Measurements from ENCODE around the gene CCDC85A. TPM values are rescaled to one million over a fixed set of nuclear protein-coding genes. Genes with fewer than 3 reads are reported as not detected.
A peak's percentile ranks its signal among the peaks of the same experiment; 100 is the strongest.
"Not testable (repeated sequence)": the region's sequence is repeated elsewhere in the genome, so short reads cannot be mapped to it uniquely, and the experiment has no call there.

The CCDC85A gene
- total and polyA plus RNA-seq, 8 donors = 0.20 to 0.62 (median 0.31) TPM

- intact Hi-C loops (cut with DNase I) = no loop called here
- TF ChIP-seq, protein P1, sequence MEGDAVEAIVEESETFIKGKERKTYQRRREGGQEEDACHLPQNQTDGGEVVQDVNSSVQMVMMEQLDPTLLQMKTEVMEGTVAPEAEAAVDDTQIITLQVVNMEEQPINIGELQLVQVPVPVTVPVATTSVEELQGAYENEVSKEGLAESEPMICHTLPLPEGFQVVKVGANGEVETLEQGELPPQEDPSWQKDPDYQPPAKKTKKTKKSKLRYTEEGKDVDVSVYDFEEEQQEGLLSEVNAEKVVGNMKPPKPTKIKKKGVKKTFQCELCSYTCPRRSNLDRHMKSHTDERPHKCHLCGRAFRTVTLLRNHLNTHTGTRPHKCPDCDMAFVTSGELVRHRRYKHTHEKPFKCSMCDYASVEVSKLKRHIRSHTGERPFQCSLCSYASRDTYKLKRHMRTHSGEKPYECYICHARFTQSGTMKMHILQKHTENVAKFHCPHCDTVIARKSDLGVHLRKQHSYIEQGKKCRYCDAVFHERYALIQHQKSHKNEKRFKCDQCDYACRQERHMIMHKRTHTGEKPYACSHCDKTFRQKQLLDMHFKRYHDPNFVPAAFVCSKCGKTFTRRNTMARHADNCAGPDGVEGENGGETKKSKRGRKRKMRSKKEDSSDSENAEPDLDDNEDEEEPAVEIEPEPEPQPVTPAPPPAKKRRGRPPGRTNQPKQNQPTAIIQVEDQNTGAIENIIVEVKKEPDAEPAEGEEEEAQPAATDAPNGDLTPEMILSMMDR (IDR thresholded peaks at IDR 0.05) = no peak
- H3K4me3 ChIP-seq = no peak overlapping the region
- H3K27me3 ChIP-seq = no peaks in the 10 kb centered on the region
- DNase-seq (no peak), ATAC-seq (no peak), FAIRE-seq (no peak)
- no peaks in the 10 kb centered on the region for H3K4me1 ChIP-seq
- WGBS, 2 donors = 64 to 71% methylated on average over 2 of the region's 2 CpGs
- H3K27ac ChIP-seq = no peak overlapping the region
- no peaks in the 10 kb centered on the region for H3K9me3 ChIP-seq
- H3K36me3 ChIP-seq = no peaks in the 10 kb centered on the region
Measured at GRCh38 chr2:56151841-56152240, 31.9 kb upstream of the CCDC85A start.

- DNase-seq (no peak), ATAC-seq (no peak), FAIRE-seq (no peak)
- WGBS, 2 donors = 35 to 39% methylated on average over 2 of the region's 2 CpGs
- intact Hi-C loops (cut with DNase I) = no loop called here
- TF ChIP-seq, protein P1 (IDR thresholded peaks at IDR 0.05) = no peak
- Histone ChIP-seq H3K36me3 (no peaks in the 10 kb centered on the region), H3K9me3 (no peaks in the 10 kb centered on the region), H3K27me3 (no peaks in the 10 kb centered on the region), H3K27ac (no peak overlapping the region), H3K4me1 (no peaks in the 10 kb centered on the region), H3K4me3 (no peak overlapping the region)
Measured at GRCh38 chr2:56155188-56155587, 28.6 kb upstream of the CCDC85A start.

- 61 to 72% methylated on average over 5 of the region's 5 CpGs for WGBS, 2 donors
- ATAC-seq; DNase-seq; H3K27ac ChIP-seq; FAIRE-seq; H3K36me3 ChIP-seq; H3K4me1 ChIP-seq; H3K27me3 ChIP-seq; intact Hi-C loops (cut with DNase I); H3K9me3 ChIP-seq; H3K4me3 ChIP-seq: not testable (repeated sequence)
Measured at GRCh38 chr2:56159875-56160274, 23.9 kb upstream of the CCDC85A start.

DNA sequence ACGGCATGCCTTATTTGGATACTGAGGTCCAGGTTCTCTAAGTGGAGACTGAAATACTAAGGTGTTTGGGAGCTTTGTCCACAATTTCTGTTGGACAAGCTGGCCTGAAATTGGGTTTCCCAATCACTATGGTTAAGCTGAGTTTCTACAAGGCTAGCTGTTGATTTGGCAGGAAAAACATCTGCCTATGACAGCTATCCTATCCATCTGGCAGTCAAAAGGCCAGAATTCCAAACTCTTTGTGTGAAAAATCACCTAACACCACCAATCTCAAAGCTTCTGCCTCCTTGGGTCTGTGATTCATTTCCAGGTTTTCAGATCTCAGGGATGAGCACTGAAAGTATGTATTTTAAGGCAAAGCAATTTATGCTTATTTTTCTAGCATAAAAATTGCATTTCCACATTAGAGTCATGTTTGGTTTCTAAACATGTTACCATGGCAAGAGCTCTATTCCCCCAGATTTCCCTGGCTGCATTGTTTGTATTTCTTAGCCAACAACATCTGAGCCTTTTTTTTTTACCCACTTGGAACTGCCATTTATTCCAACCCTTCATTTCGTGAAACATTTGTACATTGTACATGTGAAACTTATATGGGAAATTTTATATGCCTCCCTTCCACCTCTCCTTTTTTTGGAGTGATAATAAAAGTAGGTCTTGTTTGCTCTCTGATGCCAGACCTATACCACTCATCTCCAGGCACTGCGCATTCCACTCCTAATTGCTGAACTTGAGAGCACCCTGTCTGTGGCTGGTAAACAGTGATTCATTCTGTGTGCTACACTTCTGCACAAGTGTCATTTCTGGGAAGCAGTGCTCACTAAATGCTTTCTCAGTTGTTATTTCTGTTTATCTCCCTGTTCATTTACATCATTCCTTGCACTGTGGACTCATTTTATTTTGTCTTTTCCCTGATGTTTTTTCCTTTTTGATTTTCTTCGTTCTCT lies 15.9 kb upstream of the CCDC85A start:
- TF ChIP-seq, protein P1 (IDR thresholded peaks at IDR 0.05) = no peak
- Histone ChIP-seq H3K36me3 (no peaks in the 10 kb centered on the region), H3K4me1 (no peaks in the 10 kb centered on the region), H3K27ac (no peak overlapping the region), H3K4me3 (no peak overlapping the region), H3K27me3 (no peaks in the 10 kb centered on the region), H3K9me3 (no peaks in the 10 kb centered on the region)
- intact Hi-C loops (cut with DNase I) = no loop called here
- ATAC-seq (peak in 1 of 4 donors; percentile 87), DNase-seq (no peak), FAIRE-seq (no peak)
- WGBS, 2 donors = 63 to 66% methylated on average over 4 of the region's 4 CpGs

GRCh38 chr2:56169521-56169920 lies 14.3 kb upstream of the CCDC85A start:
- Histone ChIP-seq H3K9me3 (no peaks in the 10 kb centered on the region), H3K36me3 (no peaks in the 10 kb centered on the region), H3K4me1 (no peaks in the 10 kb centered on the region), H3K27me3 (no peaks in the 10 kb centered on the region), H3K27ac (no peak overlapping the region), H3K4me3 (no peak overlapping the region)
- intact Hi-C loops (cut with DNase I) = no loop called here
- no peak for DNase-seq
- ATAC-seq = no peak
- TF ChIP-seq, protein P1 (IDR thresholded peaks at IDR 0.05) = no peak
- 72 to 86% methylated on average over 3 of the region's 3 CpGs for WGBS, 2 donors
- no peak for FAIRE-seq
